Choroid plexus epithelial cell (primary cell): ENCODE results near the gene FKBP10.
"Not testable (repeated sequence)": the region's sequence is repeated elsewhere in the genome, so short reads cannot be mapped to it uniquely, and the experiment has no call there.

ENCODE experiments used
- DNase-seq: peaks from one replicate; pipeline ENCODE4 v3.0.0-alpha.2; 2010; ENCODE audit warnings: low read depth
- H3K4me3 ChIP-seq: 2 replicates; pipeline ENCODE4 v1.5.1; 2011; ENCODE audit warnings: low read depth, mild to moderate bottlenecking, control low read depth, low read length, moderate library complexity
- CTCF ChIP-seq: conservative IDR thresholded peaks from 2 replicates; pipeline ENCODE4 v1.5.1; 2011; ENCODE audit warnings: low read depth, mild to moderate bottlenecking, control low read depth, inconsistent platforms, low read length, moderate library complexity

The FKBP10 gene

GRCh38 chr17:41849251-41849990 lies 36.6 kb downstream of the FKBP10 start:
- H3K4me3 ChIP-seq, result no peak overlapping the region
- DNase-seq, result no peak
- no peak for TF ChIP-seq CTCF

GRCh38 chr17:41851382-41851781 lies 38.6 kb downstream of the FKBP10 start:
- DNase-seq, H3K4me3 ChIP-seq: not testable (repeated sequence)

GRCh38 chr17:41860254-41860931 lies 47.6 kb downstream of the FKBP10 start:
- H3K4me3 ChIP-seq, result no peak overlapping the region
- no peak for DNase-seq
- TF ChIP-seq CTCF, result no peak

- no peak for TF ChIP-seq CTCF
- no peak for DNase-seq
- peak overlapping the region; percentile 21 for H3K4me3 ChIP-seq
Observed at GRCh38 chr17:41863074-41863848, 50.5 kb downstream of the FKBP10 start.

- no peak for TF ChIP-seq CTCF
- peak overlapping the region; percentile 93 for H3K4me3 ChIP-seq
- peak; percentile 17 for DNase-seq
Observed at GRCh38 chr17:41864498-41864835, 51.7 kb downstream of the FKBP10 start.

- no peak for TF ChIP-seq CTCF
- peak within 1 kb of the TSS; percentile 93 for H3K4me3 ChIP-seq
- peak; percentile 90 for DNase-seq
Observed at GRCh38 chr17:41864836-41865595, 52.2 kb downstream of the FKBP10 start, which contains the start of gene KLHL11. KLHL11 (minus strand) TSS chr17:41865423; CDS start chr17:41865370, 53 bp downstream.

GRCh38 chr17:41865596-41865893 lies 52.7 kb downstream of the FKBP10 start:
- no peak for DNase-seq
- TF ChIP-seq CTCF, result no peak

More at GRCh38 chr17:41865596-41865893, 52.7 kb downstream of the FKBP10 start:
- peak overlapping the region; percentile 52 for H3K4me3 ChIP-seq
